GM10266 (cell line): Measurements from ENCODE around the gene RHOG.

Source experiments
- DNase-seq: peaks from one replicate; pipeline ENCODE4 v3.0.0; 2012; ENCODE audit errors: extremely low spot score
- CTCF ChIP-seq: IDR thresholded peaks from 2 replicates; pipeline ENCODE4 v1.5.1; 2012; ENCODE audit warnings: mild to moderate bottlenecking, low read depth; ENCODE audit not compliant: control insufficient read depth, insufficient read depth; ENCODE audit errors: missing control alignments

RHOG gene

DNA sequence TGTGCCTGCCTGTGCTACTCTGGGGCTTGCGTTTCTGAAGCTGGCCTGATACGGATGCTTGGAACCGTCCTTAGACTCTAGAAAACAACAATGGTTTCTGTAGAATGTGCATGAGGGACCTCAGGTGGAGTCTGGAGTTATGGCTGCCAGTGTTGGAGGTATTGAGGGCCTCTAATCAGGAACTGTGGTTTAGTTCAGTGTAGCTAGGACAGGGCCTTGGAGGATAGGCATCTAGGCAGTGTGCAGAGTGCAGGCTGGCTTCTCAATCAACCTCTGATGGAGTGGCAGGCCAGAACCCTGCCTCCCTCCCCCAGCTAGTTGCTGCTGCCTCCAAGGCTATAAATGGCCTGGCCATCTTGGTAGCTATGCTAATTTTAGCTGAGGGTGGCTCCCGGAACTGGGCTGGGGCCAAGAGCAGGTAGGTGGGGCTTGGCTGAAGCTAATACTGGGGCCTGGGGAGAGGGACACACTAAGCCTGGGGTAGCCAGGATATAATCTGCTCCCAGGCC is 18.7 kb upstream of the RHOG start:
- peak; percentile 74 for DNase-seq
- TF ChIP-seq CTCF = no peak

DNA sequence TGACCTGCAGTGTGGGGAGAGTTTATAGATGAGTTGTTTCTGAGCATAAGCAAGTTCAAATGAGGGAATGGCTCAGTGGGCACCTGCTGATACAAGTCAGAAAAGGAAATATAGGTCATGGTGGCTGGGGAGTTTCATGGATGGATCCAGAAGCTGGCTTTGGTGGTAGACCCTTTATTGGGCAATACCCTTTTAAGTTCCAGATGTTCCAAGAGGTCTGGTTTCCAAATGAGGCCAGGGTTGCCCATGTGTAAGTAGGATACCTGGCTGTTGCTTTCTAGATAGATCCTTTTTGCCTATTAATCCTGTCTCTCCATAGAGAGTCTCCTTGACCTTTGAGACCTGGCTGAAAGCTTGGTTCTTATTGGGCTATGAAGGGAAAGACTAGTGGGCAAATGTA is 16.9 kb upstream of the RHOG start:
- no peak for DNase-seq
- TF ChIP-seq CTCF = no peak

- DNase-seq = no peak
- TF ChIP-seq CTCF = no peak
These were observed 16.2 kb upstream of the RHOG start for GRCh38 chr11:3856856-3857553.

DNA sequence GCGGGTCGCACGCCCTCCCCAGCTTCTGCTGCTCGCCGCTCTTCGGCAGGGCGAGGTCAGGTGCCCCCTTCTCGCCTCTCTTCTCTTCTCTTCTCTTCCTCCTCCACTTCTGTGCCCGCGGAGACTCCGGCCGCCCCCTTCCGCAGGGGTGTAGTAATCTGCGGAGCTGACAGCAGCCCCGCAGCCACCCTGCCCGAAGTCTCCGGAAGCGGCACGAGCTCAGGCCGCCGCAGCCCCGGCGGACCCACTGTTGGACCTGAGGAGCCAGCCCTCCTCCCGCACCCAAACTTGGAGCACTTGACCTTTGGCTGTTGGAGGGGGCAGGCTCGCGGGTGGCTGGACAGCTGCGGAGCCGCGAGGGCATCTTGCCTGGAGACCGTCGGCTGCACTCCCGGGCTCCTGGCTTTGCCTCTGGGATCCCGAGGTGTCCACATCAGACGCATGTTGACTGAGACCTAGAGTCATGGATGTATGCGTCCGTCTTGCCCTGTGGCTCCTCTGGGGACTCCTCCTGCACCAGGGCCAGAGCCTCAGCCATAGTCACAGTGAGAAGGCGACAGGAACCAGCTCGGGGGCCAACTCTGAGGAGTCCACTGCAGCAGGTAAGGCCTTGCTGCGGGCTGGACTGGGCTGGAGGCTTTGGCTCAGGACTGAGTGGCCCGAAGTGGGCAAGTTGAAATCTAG is 15.2 kb upstream of the RHOG start:
- DNase-seq = no peak
- TF ChIP-seq CTCF = no peak

- TF ChIP-seq CTCF = peak; percentile 97
- DNase-seq = peak; percentile 94
These were observed 14.4 kb upstream of the RHOG start, which contains the start of gene STIM1 for GRCh38 chr11:3854977-3855807. STIM1 (plus strand) TSS chr11:3855664; CDS start chr11:3856271, 607 bp downstream.

DNA sequence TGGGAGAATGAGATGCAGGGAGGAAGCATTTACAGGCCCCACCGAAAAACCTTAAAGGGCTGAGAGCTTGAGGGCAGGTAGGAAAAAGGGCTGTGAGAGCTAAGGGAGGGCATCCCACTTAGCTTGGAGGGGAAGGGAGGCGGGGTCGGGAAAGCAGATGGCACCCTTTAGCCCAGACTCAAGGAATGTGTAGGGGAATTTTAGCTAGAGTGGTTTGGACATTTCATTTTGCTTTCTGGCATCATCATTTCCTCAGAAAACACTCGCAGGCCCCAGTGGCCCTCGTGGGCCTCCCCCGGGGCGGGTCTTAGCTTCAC is 13.9 kb upstream of the RHOG start:
- DNase-seq = no peak

More for the DNA sequence above, 13.9 kb upstream of the RHOG start:
- no peak for TF ChIP-seq CTCF
